WTC11 (cell line): ENCODE data around the gene GATB. TPM values are rescaled to one million over a fixed set of nuclear protein-coding genes. Genes with fewer than 3 reads are reported as not detected.

Source experiments
- ATAC-seq: fragments of 200-7000 bp; cut with Tn5 transposase; 2 replicates; pipeline ENCODE4 v1.10.0; 2021; ENCODE audit warnings: mild to moderate bottlenecking, moderate library complexity
- CTCF ChIA-PET: fragments of 300-600 bp; sonication (Branson Sonifier 250); formaldehyde crosslinking; loops from one replicate; lab custom pipeline; 2021; ENCODE audit warnings: antibody characterized with exemption; lab: Charles Lee
- POLR2A ChIA-PET: fragments of 350-600 bp; sonication (Branson Sonifier 250); formaldehyde crosslinking; loops from one replicate; lab custom pipeline; 2021; ENCODE audit warnings: antibody characterized with exemption; lab: Charles Lee
- DNase-seq: peaks from one replicate; pipeline ENCODE4 v3.0.0; 2021; ENCODE audit warnings: low spot score
- H3K27ac Mint-ChIP-seq: 2 replicates; pipeline ENCODE4 v1.8.0; 2021; ENCODE audit warnings: mixed read lengths
- H3K27me3 Mint-ChIP-seq: 2 replicates; pipeline ENCODE4 v1.8.0; 2021; ENCODE audit warnings: low read depth, mild to moderate bottlenecking, moderate library complexity, mixed read lengths
- H3K36me3 Mint-ChIP-seq: 2 replicates; pipeline ENCODE4 v1.8.0; 2021; ENCODE audit warnings: mixed read lengths
- H3K4me1 Mint-ChIP-seq: 2 replicates; pipeline ENCODE4 v1.8.0; 2022; ENCODE audit warnings: mixed read lengths
- H3K4me3 Mint-ChIP-seq: 2 replicates; pipeline ENCODE4 v1.8.0; 2021; ENCODE audit warnings: mild to moderate bottlenecking, moderate library complexity, mixed read lengths
- H3K9me3 Mint-ChIP-seq: 2 replicates; pipeline ENCODE4 v1.8.0; 2021; ENCODE audit warnings: mixed read lengths
- ATF6 ChIP-seq: sonication (generic); formaldehyde crosslinking; IDR thresholded peaks from 2 replicates; pipeline ENCODE4 v1.8.1; 2023; ENCODE audit warnings: mild to moderate bottlenecking, missing genetic modification reagents
- CREB1 ChIP-seq: sonication (generic); formaldehyde crosslinking; IDR thresholded peaks from 2 replicates; pipeline ENCODE4 v1.8.0; 2023; ENCODE audit warnings: mild to moderate bottlenecking, missing genetic modification reagents
- E2F1 ChIP-seq: sonication (generic); formaldehyde crosslinking; IDR thresholded peaks from 2 replicates; pipeline ENCODE4 v1.8.0; 2022; ENCODE audit warnings: mild to moderate bottlenecking, missing genetic modification reagents
- FOXP1 ChIP-seq: sonication (generic); formaldehyde crosslinking; IDR thresholded peaks from 2 replicates; pipeline ENCODE4 v1.8.0; 2022; ENCODE audit warnings: missing genetic modification reagents, mild to moderate bottlenecking, moderate library complexity, borderline replicate concordance
- GTF2I ChIP-seq: fragments of 250-450 bp; sonication (Bioruptor Pico); conservative IDR thresholded peaks from 2 replicates; pipeline ENCODE4 v1.4.0; 2021; ENCODE audit warnings: mild to moderate bottlenecking
- JAZF1 ChIP-seq: fragments of 250-450 bp; sonication (Bioruptor Pico); IDR thresholded peaks from 2 replicates; pipeline ENCODE4 v1.9.0; 2021; ENCODE audit warnings: moderate library complexity, mild to moderate bottlenecking, inconsistent platforms
- RELA ChIP-seq: sonication (generic); formaldehyde crosslinking; IDR thresholded peaks from 2 replicates; pipeline ENCODE4 v1.8.1; 2022; ENCODE audit warnings: missing genetic modification reagents, mild to moderate bottlenecking, borderline replicate concordance
- RORB ChIP-seq: fragments of 250-450 bp; sonication (Bioruptor Pico); IDR thresholded peaks from 2 replicates; pipeline ENCODE4 v1.9.0; 2021; ENCODE audit warnings: mild to moderate bottlenecking
- SMAD4 ChIP-seq: sonication (generic); formaldehyde crosslinking; IDR thresholded peaks from 2 replicates; pipeline ENCODE4 v1.8.0; 2022; ENCODE audit warnings: mild to moderate bottlenecking, missing genetic modification reagents
- ZNF416 ChIP-seq: fragments of 250-450 bp; sonication (Bioruptor Pico); IDR thresholded peaks from 2 replicates; pipeline ENCODE4 v1.9.0; 2021; ENCODE audit warnings: mild to moderate bottlenecking, inconsistent platforms
- ZNF671 ChIP-seq: fragments of 250-450 bp; sonication (Bioruptor Pico); IDR thresholded peaks from 2 replicates; pipeline ENCODE4 v1.8.0; 2021; ENCODE audit warnings: mild to moderate bottlenecking
- total RNA-seq: library from RNA; stranded (reverse); gene quantifications from 3 replicates; pipeline ENCODE4 v1.2.3, GENCODE V29; 2021
- TF ChIP-seq, protein P1 (sequence below): fragments of 250-450 bp; sonication (Bioruptor Pico); IDR thresholded peaks from 2 replicates; pipeline ENCODE4 v1.8.0; 2021; ENCODE audit warnings: mild to moderate bottlenecking
- TF ChIP-seq, protein P2 (sequence below): sonication (generic); formaldehyde crosslinking; IDR thresholded peaks from 2 replicates; pipeline ENCODE4 v1.8.1; 2022; ENCODE audit warnings: mild to moderate bottlenecking, missing genetic modification reagents, moderate library complexity, borderline replicate concordance
- TF ChIP-seq, protein P3 (sequence below): fragments of 250-450 bp; sonication (Bioruptor Pico); IDR thresholded peaks from 2 replicates; pipeline ENCODE4 v1.9.0; 2021; ENCODE audit warnings: mild to moderate bottlenecking, borderline replicate concordance
- TF ChIP-seq, protein P4 (sequence below): sonication (generic); formaldehyde crosslinking; IDR thresholded peaks from 2 replicates; pipeline ENCODE4 v1.8.1; 2022; ENCODE audit warnings: low read depth, mild to moderate bottlenecking, moderate library complexity, missing genetic modification reagents, borderline replicate concordance
- TF ChIP-seq, protein P5 (sequence below): sonication (generic); formaldehyde crosslinking; IDR thresholded peaks from 2 replicates; pipeline ENCODE4 v1.8.1; 2022; ENCODE audit warnings: missing genetic modification reagents, borderline replicate concordance

GATB gene
- total RNA-seq, 1 experiment from 2014 or later: 22.7 TPM

GRCh38 chr4:151687021-151687640 lies 73.7 kb downstream of the GATB start (continued):
- TF ChIP-seq E2F1 (CRISPR knock-in tag) (no peak), ZNF671 (CRISPR knock-in tag) (no peak)
- TF ChIP-seq, protein P1, sequence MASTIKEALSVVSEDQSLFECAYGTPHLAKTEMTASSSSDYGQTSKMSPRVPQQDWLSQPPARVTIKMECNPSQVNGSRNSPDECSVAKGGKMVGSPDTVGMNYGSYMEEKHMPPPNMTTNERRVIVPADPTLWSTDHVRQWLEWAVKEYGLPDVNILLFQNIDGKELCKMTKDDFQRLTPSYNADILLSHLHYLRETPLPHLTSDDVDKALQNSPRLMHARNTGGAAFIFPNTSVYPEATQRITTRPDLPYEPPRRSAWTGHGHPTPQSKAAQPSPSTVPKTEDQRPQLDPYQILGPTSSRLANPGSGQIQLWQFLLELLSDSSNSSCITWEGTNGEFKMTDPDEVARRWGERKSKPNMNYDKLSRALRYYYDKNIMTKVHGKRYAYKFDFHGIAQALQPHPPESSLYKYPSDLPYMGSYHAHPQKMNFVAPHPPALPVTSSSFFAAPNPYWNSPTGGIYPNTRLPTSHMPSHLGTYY (CRISPR knock-in tag): no peak

- POLR2A ChIA-PET: no interaction called here
- Mint-ChIP-seq H3K9me3 (no peaks in the 10 kb centered on the region), H3K4me1 (peaks cover 16% of the 10 kb centered on the region), H3K27me3 (no peaks in the 10 kb centered on the region), H3K27ac (no peak overlapping the region), H3K36me3 (peaks cover 5% of the 10 kb centered on the region; the same call in 1 of the 2 replicates), H3K4me3 (no peak overlapping the region)
- DNase-seq: no peak
- CTCF ChIA-PET: no interaction called here
- TF ChIP-seq, protein P1 (CRISPR knock-in tag): no peak
- no peak for TF ChIP-seq JAZF1 (CRISPR knock-in tag)
- TF ChIP-seq ATF6: no peak
- TF ChIP-seq ZNF416: no peak
- no peak for TF ChIP-seq GTF2I (CRISPR knock-in tag)
- TF ChIP-seq CREB1 (CRISPR knock-in tag): no peak
- TF ChIP-seq, protein P2, sequence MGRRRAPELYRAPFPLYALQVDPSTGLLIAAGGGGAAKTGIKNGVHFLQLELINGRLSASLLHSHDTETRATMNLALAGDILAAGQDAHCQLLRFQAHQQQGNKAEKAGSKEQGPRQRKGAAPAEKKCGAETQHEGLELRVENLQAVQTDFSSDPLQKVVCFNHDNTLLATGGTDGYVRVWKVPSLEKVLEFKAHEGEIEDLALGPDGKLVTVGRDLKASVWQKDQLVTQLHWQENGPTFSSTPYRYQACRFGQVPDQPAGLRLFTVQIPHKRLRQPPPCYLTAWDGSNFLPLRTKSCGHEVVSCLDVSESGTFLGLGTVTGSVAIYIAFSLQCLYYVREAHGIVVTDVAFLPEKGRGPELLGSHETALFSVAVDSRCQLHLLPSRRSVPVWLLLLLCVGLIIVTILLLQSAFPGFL (CRISPR knock-in tag): no peak
- no peak for TF ChIP-seq FOXP1 (CRISPR knock-in tag)
- TF ChIP-seq, protein P3, sequence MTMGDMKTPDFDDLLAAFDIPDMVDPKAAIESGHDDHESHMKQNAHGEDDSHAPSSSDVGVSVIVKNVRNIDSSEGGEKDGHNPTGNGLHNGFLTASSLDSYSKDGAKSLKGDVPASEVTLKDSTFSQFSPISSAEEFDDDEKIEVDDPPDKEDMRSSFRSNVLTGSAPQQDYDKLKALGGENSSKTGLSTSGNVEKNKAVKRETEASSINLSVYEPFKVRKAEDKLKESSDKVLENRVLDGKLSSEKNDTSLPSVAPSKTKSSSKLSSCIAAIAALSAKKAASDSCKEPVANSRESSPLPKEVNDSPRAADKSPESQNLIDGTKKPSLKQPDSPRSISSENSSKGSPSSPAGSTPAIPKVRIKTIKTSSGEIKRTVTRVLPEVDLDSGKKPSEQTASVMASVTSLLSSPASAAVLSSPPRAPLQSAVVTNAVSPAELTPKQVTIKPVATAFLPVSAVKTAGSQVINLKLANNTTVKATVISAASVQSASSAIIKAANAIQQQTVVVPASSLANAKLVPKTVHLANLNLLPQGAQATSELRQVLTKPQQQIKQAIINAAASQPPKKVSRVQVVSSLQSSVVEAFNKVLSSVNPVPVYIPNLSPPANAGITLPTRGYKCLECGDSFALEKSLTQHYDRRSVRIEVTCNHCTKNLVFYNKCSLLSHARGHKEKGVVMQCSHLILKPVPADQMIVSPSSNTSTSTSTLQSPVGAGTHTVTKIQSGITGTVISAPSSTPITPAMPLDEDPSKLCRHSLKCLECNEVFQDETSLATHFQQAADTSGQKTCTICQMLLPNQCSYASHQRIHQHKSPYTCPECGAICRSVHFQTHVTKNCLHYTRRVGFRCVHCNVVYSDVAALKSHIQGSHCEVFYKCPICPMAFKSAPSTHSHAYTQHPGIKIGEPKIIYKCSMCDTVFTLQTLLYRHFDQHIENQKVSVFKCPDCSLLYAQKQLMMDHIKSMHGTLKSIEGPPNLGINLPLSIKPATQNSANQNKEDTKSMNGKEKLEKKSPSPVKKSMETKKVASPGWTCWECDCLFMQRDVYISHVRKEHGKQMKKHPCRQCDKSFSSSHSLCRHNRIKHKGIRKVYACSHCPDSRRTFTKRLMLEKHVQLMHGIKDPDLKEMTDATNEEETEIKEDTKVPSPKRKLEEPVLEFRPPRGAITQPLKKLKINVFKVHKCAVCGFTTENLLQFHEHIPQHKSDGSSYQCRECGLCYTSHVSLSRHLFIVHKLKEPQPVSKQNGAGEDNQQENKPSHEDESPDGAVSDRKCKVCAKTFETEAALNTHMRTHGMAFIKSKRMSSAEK (CRISPR knock-in tag): no peak
- TF ChIP-seq SMAD4 (CRISPR knock-in tag): no peak
- TF ChIP-seq, protein P4, sequence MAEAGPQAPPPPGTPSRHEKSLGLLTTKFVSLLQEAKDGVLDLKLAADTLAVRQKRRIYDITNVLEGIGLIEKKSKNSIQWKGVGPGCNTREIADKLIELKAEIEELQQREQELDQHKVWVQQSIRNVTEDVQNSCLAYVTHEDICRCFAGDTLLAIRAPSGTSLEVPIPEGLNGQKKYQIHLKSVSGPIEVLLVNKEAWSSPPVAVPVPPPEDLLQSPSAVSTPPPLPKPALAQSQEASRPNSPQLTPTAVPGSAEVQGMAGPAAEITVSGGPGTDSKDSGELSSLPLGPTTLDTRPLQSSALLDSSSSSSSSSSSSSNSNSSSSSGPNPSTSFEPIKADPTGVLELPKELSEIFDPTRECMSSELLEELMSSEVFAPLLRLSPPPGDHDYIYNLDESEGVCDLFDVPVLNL (CRISPR knock-in tag): no peak
- no peak for TF ChIP-seq RORB (CRISPR knock-in tag)
- TF ChIP-seq RELA (CRISPR knock-in tag): no peak
- TF ChIP-seq, protein P5, sequence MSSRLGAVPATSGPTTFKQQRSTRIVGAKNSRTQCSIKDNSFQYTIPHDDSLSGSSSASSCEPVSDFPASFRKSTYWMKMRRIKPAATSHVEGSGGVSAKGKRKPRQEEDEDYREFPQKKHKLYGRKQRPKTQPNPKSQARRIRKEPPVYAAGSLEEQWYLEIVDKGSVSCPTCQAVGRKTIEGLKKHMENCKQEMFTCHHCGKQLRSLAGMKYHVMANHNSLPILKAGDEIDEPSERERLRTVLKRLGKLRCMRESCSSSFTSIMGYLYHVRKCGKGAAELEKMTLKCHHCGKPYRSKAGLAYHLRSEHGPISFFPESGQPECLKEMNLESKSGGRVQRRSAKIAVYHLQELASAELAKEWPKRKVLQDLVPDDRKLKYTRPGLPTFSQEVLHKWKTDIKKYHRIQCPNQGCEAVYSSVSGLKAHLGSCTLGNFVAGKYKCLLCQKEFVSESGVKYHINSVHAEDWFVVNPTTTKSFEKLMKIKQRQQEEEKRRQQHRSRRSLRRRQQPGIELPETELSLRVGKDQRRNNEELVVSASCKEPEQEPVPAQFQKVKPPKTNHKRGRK: no peak
- no peak for ATAC-seq
Observed at GRCh38 chr4:151685303-151685702, 75.5 kb downstream of the GATB start.
